ENCODE data around the gene RABGGTA.
A peak's percentile ranks its signal among the peaks of the same experiment; 100 is the strongest.

The RABGGTA gene, protein sequence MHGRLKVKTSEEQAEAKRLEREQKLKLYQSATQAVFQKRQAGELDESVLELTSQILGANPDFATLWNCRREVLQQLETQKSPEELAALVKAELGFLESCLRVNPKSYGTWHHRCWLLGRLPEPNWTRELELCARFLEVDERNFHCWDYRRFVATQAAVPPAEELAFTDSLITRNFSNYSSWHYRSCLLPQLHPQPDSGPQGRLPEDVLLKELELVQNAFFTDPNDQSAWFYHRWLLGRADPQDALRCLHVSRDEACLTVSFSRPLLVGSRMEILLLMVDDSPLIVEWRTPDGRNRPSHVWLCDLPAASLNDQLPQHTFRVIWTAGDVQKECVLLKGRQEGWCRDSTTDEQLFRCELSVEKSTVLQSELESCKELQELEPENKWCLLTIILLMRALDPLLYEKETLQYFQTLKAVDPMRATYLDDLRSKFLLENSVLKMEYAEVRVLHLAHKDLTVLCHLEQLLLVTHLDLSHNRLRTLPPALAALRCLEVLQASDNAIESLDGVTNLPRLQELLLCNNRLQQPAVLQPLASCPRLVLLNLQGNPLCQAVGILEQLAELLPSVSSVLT

DNA sequence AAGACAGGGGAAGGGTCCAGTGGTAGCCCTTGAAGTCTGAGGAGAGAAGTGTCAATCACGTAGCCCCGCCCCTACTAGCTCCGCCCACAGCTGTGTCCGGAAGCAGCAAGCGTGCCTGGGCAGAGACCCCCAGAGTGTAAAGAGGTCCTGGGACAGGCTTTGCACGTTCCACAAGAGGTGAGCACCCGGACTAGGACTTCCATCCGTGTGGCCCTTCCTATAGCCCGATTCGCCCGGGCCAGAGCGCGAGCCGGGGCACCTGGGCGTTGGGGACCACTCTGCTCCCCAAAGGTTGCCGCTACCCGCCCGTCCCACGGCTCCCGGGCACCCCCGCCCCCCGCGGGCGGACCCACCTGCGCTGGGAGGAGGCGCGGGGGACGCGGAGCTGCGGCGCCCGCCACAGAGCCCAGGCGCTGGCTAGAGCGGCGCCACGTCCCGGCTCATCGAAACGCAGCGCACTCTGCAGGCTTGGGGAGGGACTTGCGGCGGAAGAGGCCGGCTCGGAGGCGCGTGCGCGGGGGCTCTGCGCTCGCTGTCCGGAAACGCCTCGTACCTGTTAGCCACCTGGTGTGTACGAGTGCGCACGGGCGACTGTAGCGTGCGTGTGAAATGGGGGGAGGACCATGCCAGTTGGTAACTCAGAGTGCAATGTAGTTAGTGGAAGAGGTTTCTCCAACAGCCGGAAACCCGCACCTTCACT is at the start of gene RABGGTA:
TSS of gene RABGGTA (minus strand) at position 464 of the 700 bp plus-strand sequence. CDS start 482 bp downstream, outside the sequence.
- peak; percentile 63 to 94 (median 86) for DNase-seq
- intact Hi-C loops (cut with DNase I), result no loop called here

DNA sequence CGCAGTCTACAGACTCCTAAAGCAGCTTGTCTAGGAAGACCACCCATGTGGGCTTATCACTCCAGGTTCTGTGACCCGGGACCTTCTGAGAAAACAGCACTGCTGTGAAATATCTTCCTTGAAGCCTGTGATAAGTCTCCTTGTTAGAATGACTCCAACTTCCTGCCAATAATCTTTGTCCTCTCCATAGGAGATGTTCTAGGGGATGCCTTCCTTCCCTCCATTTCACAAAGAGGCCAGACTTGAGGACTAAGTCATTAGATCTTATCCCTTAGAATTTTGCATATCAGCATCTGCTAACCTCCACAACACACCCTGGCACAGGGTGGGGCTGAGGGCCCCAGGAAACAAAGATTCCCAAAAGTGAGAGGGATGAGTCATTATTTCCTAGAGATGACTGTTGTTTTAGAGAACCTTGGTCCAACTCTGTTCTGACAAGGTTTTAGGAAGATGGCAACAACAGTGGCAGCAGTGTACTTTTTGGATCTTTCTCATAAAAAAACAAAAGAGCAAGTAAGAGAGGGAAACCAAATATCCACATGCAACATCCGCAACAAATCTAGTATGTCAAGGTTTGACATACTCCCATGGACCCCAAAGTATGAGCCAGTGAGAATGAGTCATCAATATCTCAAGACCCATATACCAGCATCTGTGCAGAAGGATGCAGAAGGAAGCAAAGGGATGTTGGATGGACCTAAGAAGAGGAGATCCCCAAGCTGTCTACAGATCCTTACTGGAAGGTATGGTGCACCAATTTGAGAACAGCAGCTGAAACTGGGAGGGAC is 45.9 kb upstream of the RABGGTA start:
- intact Hi-C loops (cut with DNase I), result no loop called here
- no peak for DNase-seq

DNA sequence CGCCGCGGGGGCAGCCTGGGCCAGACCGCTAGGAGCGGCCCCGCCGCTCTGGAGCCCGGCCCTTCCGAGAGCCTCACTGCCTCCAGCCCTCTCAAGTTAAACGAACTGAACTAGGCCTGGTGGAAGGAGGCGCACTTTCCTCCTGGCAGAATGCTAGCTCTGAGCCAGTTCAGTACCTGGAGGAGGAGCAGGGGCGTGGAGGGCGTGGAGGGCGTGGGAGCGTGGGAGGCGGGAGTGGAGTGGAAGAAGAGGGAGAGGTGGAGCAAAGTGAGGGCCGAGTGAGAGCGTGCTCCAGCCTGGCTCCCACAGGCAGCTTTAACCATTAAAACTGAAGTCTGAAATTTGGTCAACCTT is 45.2 kb upstream of the RABGGTA start:
- intact Hi-C loops (cut with DNase I), result no loop called here
- peak in 1 of 42 donors; percentile 37 for DNase-seq

DNA sequence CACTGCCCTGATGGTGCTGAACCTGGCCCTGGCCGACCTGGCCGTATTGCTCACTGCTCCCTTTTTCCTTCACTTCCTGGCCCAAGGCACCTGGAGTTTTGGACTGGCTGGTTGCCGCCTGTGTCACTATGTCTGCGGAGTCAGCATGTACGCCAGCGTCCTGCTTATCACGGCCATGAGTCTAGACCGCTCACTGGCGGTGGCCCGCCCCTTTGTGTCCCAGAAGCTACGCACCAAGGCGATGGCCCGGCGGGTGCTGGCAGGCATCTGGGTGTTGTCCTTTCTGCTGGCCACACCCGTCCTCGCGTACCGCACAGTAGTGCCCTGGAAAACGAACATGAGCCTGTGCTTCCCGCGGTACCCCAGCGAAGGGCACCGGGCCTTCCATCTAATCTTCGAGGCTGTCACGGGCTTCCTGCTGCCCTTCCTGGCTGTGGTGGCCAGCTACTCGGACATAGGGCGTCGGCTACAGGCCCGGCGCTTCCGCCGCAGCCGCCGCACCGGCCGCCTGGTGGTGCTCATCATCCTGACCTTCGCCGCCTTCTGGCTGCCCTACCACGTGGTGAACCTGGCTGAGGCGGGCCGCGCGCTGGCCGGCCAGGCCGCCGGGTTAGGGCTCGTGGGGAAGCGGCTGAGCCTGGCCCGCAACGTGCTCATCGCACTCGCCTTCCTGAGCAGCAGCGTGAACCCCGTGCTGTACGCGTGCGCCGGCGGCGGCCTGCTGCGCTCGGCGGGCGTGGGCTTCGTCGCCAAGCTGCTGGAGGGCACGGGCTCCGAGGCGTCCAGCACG is 44.6 kb upstream of the RABGGTA start:
- intact Hi-C loops (cut with DNase I), result no loop called here
- DNase-seq, result no peak

GRCh38 chr14:24315243-24315806 is 43.9 kb upstream of the RABGGTA start:
- no peak for DNase-seq
- intact Hi-C loops (cut with DNase I), result no loop called here

GRCh38 chr14:24314377-24315193 is 43.2 kb upstream of the RABGGTA start:
- intact Hi-C loops (cut with DNase I), result no loop called here
- no peak for DNase-seq

- DNase-seq, result no peak
- intact Hi-C loops (cut with DNase I), result no loop called here
These were observed 42.5 kb upstream of the RABGGTA start for GRCh38 chr14:24313913-24314312.

DNA sequence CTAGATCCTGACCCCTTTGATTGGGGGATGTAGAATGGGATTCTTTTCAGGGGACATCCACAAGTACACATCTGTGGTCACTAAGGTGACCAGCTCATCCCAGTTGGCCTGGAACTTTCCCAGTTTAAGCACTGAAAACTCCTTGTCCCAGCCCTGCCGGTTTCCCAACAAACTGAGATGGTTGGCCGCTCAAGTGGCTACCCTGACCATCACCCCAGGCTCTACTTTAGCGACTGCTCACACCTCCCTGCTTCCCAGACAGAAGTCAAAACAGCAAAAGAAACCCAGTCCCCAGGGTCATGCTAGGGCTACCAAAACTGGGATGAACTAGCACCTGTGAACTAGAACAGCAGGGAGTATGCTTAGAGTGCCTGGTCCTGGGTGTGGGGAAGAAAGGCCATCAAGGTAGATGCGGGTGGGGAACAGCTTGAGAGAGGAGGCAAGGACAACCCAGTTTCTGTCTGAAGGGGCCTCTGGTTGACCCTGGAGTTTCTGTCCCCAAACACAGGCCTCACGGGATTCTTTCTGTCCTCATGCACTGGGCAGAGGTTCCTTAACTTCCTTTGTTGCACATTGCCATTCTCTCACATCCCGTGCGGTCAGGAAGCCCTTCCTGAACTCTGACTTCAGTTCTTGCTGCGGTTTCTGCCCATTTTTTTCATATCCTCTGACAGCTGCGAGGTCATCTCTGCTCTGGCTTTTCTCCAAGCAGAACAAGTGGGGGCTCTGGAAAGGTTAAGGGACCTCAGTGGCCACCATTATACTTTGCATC is 41.5 kb upstream of the RABGGTA start:
- peak in 9 of 42 donors; percentile 25 to 58 (median 41) for DNase-seq
- intact Hi-C loops (cut with DNase I), result no loop called here

- intact Hi-C loops (cut with DNase I), result no loop called here
- no peak for DNase-seq
These were observed 40.6 kb upstream of the RABGGTA start for GRCh38 chr14:24311837-24312615.

DNA sequence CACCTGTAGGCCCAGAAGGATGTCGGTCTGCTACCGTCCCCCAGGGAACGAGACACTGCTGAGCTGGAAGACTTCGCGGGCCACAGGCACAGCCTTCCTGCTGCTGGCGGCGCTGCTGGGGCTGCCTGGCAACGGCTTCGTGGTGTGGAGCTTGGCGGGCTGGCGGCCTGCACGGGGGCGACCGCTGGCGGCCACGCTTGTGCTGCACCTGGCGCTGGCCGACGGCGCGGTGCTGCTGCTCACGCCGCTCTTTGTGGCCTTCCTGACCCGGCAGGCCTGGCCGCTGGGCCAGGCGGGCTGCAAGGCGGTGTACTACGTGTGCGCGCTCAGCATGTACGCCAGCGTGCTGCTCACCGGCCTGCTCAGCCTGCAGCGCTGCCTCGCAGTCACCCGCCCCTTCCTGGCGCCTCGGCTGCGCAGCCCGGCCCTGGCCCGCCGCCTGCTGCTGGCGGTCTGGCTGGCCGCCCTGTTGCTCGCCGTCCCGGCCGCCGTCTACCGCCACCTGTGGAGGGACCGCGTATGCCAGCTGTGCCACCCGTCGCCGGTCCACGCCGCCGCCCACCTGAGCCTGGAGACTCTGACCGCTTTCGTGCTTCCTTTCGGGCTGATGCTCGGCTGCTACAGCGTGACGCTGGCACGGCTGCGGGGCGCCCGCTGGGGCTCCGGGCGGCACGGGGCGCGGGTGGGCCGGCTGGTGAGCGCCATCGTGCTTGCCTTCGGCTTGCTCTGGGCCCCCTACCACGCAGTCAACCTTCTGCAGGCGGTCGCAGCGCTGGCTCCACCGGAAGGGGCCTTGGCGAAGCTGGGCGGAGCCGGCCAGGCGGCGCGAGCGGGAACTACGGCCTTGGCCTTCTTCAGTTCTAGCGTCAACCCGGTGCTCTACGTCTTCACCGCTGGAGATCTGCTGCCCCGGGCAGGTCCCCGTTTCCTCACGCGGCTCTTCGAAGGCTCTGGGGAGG is 39.5 kb upstream of the RABGGTA start, which contains the start of gene LTB4R:
TSS of gene LTB4R (plus strand) at position 857 of the 959 bp plus-strand sequence. CDS start 4,150 bp downstream, outside the sequence.
- intact Hi-C loops (cut with DNase I), result no loop called here
- DNase-seq, result peak in 41 of 42 donors; percentile 16 to 79 (median 62)

DNA sequence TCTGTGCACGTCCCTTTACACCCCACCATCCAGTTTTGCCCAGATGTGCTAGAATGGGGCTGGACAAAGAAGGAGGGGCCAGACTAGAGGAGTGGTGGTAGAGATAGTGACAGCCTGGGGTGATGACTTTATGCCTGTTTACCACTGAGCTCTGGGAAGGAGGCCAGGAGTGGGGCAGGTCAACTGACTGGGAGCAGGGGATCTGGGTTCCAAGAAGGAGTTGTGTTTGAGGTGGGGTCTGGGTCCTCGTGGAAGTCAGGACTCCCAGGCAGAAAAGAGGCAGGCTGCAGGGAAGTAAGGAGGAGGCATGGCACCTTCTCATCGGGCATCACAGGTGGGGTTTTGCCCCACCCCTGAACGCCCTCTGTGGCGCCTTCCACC is 38.9 kb upstream of the RABGGTA start:
- intact Hi-C loops (cut with DNase I), result no loop called here
- DNase-seq, result no peak

DNA sequence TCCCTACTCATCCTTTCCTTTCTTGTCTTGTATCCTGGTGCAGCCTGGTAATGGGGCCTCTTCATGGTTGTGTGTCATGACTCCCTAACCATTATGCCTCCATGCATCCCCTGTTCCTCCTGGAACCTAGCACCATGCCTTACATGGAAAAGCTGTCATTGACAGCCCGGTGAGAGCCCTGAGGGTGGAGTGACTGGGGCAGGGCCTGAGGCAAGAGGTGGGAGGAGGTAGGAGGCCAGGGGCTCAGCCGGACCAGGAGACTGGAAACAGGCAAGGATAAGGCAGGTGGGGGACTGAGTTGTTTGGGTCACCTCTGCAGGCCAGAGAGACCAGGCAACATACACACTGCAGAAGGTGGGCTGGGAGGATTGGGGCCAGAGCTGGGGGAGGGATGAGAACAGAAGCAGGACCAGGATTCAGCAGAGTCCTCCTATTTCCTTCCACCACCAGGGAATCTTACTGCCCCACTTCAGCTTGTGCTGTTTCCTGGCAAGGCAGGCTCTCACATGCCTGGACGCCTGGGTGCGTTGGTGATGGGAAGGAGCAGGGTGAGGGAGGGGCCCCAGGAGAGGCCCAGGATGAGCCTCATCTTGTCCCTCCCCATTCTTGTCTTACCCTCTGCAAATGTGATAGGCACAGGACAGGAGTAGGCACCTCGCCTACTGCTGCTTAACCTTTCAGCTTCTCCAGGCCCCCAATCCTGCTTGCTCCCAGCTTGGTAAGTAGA is 38.3 kb upstream of the RABGGTA start, which contains the start of gene LTB4R2:
TSS of gene LTB4R2 (plus strand) at position 603 of the 727 bp plus-strand sequence. CDS start 525 bp downstream, outside the sequence.
- intact Hi-C loops (cut with DNase I), result no loop called here

GRCh38 chr14:24308342-24309124 is 37.1 kb upstream of the RABGGTA start:
- no peak for DNase-seq
- intact Hi-C loops (cut with DNase I), result no loop called here

More for the DNA sequence above, 38.3 kb upstream of the RABGGTA start, which contains the start of gene LTB4R2:
- no peak for DNase-seq
